B cell (primary cell): Measurements from ENCODE around the gene ANKRD65. TPM values are rescaled to one million over a fixed set of nuclear protein-coding genes. Genes with fewer than 3 reads are reported as not detected.

Experiments
- ATAC-seq: fragments of 200-7000 bp; cut with Tn5 transposase; one replicate; pipeline ENCODE4 v1.10.0; 2021; ENCODE audit warnings: low read depth, mild to moderate bottlenecking, moderate number of reproducible peaks, moderate library complexity
- CTCF ChIA-PET: fragments of 350-600 bp; sonication (Branson Sonifier 250); formaldehyde crosslinking; loops from one replicate; lab custom pipeline; 2021; ENCODE audit warnings: antibody characterized with exemption, inconsistent platforms; lab: Charles Lee
- POLR2A ChIA-PET: fragments of 350-600 bp; sonication (Branson Sonifier 250); formaldehyde crosslinking; loops from one replicate; lab custom pipeline; 2021; ENCODE audit warnings: antibody characterized with exemption; lab: Charles Lee
- DNase-seq: peaks from one replicate; pipeline ENCODE4 v3.0.0; 2013
- H2AFZ ChIP-seq: 2 replicates; pipeline ENCODE4 v1.6.1; 2012; ENCODE audit warnings: mild to moderate bottlenecking, low read depth, low read length; ENCODE audit not compliant: insufficient read depth, poor library complexity, severe bottlenecking
- H3K27ac ChIP-seq, 2 donors: 1 replicate in 1 of 2; 2 replicates in 1 of 2; pipeline ENCODE4 v1.5.1; 2012 to 2013; ENCODE audit warnings: low read length in 2 of 2, mild to moderate bottlenecking in 2 of 2, moderate library complexity in 1 of 2
- H3K27me3 ChIP-seq, 4 experiments: fragments of 200-600 bp in 1 of 4; sonication (generic) in 1 of 4; replicated peaks in 1 of 4; 1 replicate in 2 of 4; 2 replicates in 2 of 4; pipeline versions ENCODE4 v1.6.1 to v1.7.0; 2013 to 2016; ENCODE audit warnings: low read length in 3 of 4, mild to moderate bottlenecking in 2 of 4, mixed read lengths in 1 of 4, moderate library complexity in 1 of 4; ENCODE audit not compliant: insufficient read depth in 4 of 4, control insufficient read depth in 3 of 4; ENCODE audit errors: control extremely low read depth in 1 of 4
- H3K36me3 ChIP-seq, 2 experiments: replicated peaks in 1 of 2; 1 replicate in 1 of 2; 2 replicates in 1 of 2; pipeline versions ENCODE4 v1.6.1 to v1.7.1; 2013; ENCODE audit warnings: low read length in 1 of 2; ENCODE audit not compliant: insufficient read depth in 2 of 2, control insufficient read depth in 1 of 2; ENCODE audit errors: control extremely low read depth in 1 of 2, extremely low read depth in 1 of 2
- H3K4me1 ChIP-seq, 2 donors: fragments of 200-600 bp in 1 of 2; sonication (generic) in 1 of 2; 1 replicate in 1 of 2; 2 replicates in 1 of 2; pipeline versions ENCODE4 v1.5.1 to v1.6.1; 2013 to 2017; ENCODE audit warnings: low read length in 2 of 2; ENCODE audit not compliant: control insufficient read depth in 2 of 2, insufficient read depth in 2 of 2
- H3K4me2 ChIP-seq: replicated peaks from 2 replicates; pipeline ENCODE3; 2012; ENCODE audit warnings: mild to moderate bottlenecking, low read depth, low read length; ENCODE audit not compliant: poor library complexity, severe bottlenecking
- H3K4me3 ChIP-seq, 5 experiments: fragments of 200-600 bp in 1 of 5; sonication (generic) in 1 of 5; 1 replicate in 3 of 5; 2 replicates in 2 of 5; pipeline versions ENCODE4 v1.5.1 to v1.7.0; 2011 to 2016; ENCODE audit warnings: low read length in 4 of 5, mild to moderate bottlenecking in 4 of 5, low read depth in 2 of 5, control low read depth in 1 of 5, moderate library complexity in 1 of 5; ENCODE audit not compliant: insufficient read depth in 1 of 5; ENCODE audit errors: control extremely low read depth in 1 of 5, extremely low read depth in 1 of 5
- H3K79me2 ChIP-seq: fragments of 200-600 bp; sonication (generic); one replicate; pipeline ENCODE4 v1.6.0; 2016; ENCODE audit warnings: low read length; ENCODE audit not compliant: control insufficient read depth, insufficient read depth
- H3K9ac ChIP-seq: fragments of 200-600 bp; sonication (generic); 2 replicates; pipeline ENCODE4 v1.6.1; 2017; ENCODE audit warnings: mild to moderate bottlenecking, low read length, moderate library complexity
- H3K9me3 ChIP-seq, 3 donors: one replicate each; pipeline versions ENCODE4 v1.6.1 to v1.7.1; 2013; ENCODE audit warnings: low read length in 2 of 3; ENCODE audit not compliant: control insufficient read depth in 2 of 3, insufficient read depth in 1 of 3; ENCODE audit errors: control extremely low read depth in 1 of 3
- H4K20me1 ChIP-seq: 2 replicates; pipeline ENCODE4 v1.6.0; 2012; ENCODE audit warnings: mild to moderate bottlenecking, low read length; ENCODE audit not compliant: insufficient read depth, control insufficient read depth, poor library complexity, severe bottlenecking
- H3K27ac Mint-ChIP-seq: one replicate; pipeline ENCODE4 v1.8.0; 2021; ENCODE audit warnings: mixed read lengths
- H3K27me3 Mint-ChIP-seq: one replicate; pipeline ENCODE4 v1.8.0; 2021; ENCODE audit warnings: mixed read lengths
- H3K4me1 Mint-ChIP-seq: one replicate; pipeline ENCODE4 v1.8.0; 2021; ENCODE audit warnings: mixed read lengths
- H3K4me3 Mint-ChIP-seq: one replicate; pipeline ENCODE4 v1.8.0; 2021; ENCODE audit warnings: mixed read lengths
- H3K9me3 Mint-ChIP-seq: one replicate; pipeline ENCODE4 v1.8.0; 2022; ENCODE audit warnings: mixed read lengths; ENCODE audit not compliant: insufficient read depth
- EZH2 ChIP-seq: IDR thresholded peaks from 2 replicates; pipeline ENCODE4 v1.6.1; 2012; ENCODE audit warnings: borderline replicate concordance, low read depth, mild to moderate bottlenecking, moderate library complexity, low read length; ENCODE audit not compliant: insufficient read depth, poor library complexity, severe bottlenecking
- WGBS: methylation state at CpG from one replicate; pipeline ENCODE4 v1.1.5; 2013; ENCODE audit warnings: missing lambda C conversion rate; ENCODE audit not compliant: insufficient coverage; 5-methylcytosine and 5-hydroxymethylcytosine counted together
- intact Hi-C: fragments of 100-400 bp; cut with micrococcal nuclease; formaldehyde crosslinking; loops from one replicate; pipeline ENCODE4 v1.10.0; 2022
- polyA plus RNA-seq: library from polyadenylated mRNA; depleted of rRNA; stranded (reverse); fragments of >200 nt; gene quantifications from 2 replicates; pipeline ENCODE4 v1.2.3, GENCODE V29; 2012
- total RNA-seq, 2 donors: library from RNA; stranded (reverse); fragments of 120-200 nt in 1 of 2; gene quantifications; 1 replicate in 1 of 2; 2 replicates in 1 of 2; pipeline versions ENCODE4 v1.2.3 to v1.2.4, GENCODE V29; 2013 to 2022
- TF ChIP-seq, protein P1 (sequence below): fragments of 200-600 bp; IDR thresholded peaks from one replicate; pipeline ENCODE4 v1.8.0; 2022; ENCODE audit warnings: antibody characterized with exemption, mild to moderate bottlenecking

The ANKRD65 gene
- total and polyA plus RNA-seq, 2 donors (not counting 1 experiment from before 2014, with no cell fraction given), result 0.12 TPM; not detected in 1

DNA sequence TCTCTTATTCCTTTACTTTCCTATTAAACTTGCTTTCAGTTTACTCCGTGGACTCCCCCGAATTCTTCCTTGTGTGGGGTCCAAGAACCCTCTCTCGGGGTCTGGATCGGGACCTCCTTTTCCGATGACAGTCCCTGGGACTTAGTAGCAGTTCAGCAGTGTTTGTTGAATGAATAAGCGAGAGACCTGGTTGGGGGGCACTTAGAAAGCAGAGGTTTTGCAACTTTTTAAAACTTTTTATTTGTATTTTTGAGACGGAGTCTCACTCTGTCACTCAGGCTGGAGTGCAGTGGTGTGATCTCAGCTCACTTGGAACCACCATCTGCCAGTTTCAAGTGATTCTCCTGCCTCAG is 2.1 kb upstream of the ANKRD65 start:
- peaks cover 0 to 3% of the 10 kb centered on the region in 2 donors for H3K4me1 ChIP-seq
- H3K9me3 Mint-ChIP-seq, result no peaks in the 10 kb centered on the region
- no peak for TF ChIP-seq EZH2
- TF ChIP-seq, protein P1, sequence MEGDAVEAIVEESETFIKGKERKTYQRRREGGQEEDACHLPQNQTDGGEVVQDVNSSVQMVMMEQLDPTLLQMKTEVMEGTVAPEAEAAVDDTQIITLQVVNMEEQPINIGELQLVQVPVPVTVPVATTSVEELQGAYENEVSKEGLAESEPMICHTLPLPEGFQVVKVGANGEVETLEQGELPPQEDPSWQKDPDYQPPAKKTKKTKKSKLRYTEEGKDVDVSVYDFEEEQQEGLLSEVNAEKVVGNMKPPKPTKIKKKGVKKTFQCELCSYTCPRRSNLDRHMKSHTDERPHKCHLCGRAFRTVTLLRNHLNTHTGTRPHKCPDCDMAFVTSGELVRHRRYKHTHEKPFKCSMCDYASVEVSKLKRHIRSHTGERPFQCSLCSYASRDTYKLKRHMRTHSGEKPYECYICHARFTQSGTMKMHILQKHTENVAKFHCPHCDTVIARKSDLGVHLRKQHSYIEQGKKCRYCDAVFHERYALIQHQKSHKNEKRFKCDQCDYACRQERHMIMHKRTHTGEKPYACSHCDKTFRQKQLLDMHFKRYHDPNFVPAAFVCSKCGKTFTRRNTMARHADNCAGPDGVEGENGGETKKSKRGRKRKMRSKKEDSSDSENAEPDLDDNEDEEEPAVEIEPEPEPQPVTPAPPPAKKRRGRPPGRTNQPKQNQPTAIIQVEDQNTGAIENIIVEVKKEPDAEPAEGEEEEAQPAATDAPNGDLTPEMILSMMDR, result no peak
- no peaks in the 10 kb centered on the region for H4K20me1 ChIP-seq
- no peak overlapping the region for H3K4me2 ChIP-seq
- intact Hi-C loops, result no loop called here
- POLR2A ChIA-PET, result no interaction called here
- DNase-seq (no peak), ATAC-seq (no peak)
- H3K9ac ChIP-seq, result no peak overlapping the region
- H3K4me1 Mint-ChIP-seq, result peaks cover 5% of the 10 kb centered on the region
- no peak overlapping the region for H3K27ac Mint-ChIP-seq
- CTCF ChIA-PET, result no interaction called here
- H3K4me3 ChIP-seq, result no peak overlapping the region
- WGBS, result 92% methylated on average over 5 of the region's 7 CpGs
- H3K27me3 Mint-ChIP-seq, result peaks cover 23% of the 10 kb centered on the region
- no peak overlapping the region for H3K4me3 Mint-ChIP-seq
- no peaks in the 10 kb centered on the region for H3K36me3 ChIP-seq
- no peak overlapping the region for H3K27ac ChIP-seq
- no peaks in the 10 kb centered on the region for H3K79me2 ChIP-seq
- H3K27me3 ChIP-seq, result peaks cover 0 to 37% (median 6%) of the 10 kb centered on the region in 4 experiments
- no peak overlapping the region for H2AFZ ChIP-seq
- H3K9me3 ChIP-seq, result peaks cover 0 to 7% (median 0%) of the 10 kb centered on the region in 3 donors

- no peak overlapping the region for H2AFZ ChIP-seq
- TF ChIP-seq, protein P1, result no peak
- TF ChIP-seq EZH2, result no peak
These were observed 1.6 kb upstream of the ANKRD65 start for GRCh38 chr1:1422465-1423244.

More at GRCh38 chr1:1422465-1423244, 1.6 kb upstream of the ANKRD65 start:
- Histone ChIP-seq H3K9ac (no peak overlapping the region), H3K79me2 (no peaks in the 10 kb centered on the region), H3K9me3 (peaks cover 0 to 5% (median 0%) of the 10 kb centered on the region in 3 donors), H3K27ac (no peak overlapping the region), H3K4me1 (peaks cover 0 to 3% of the 10 kb centered on the region in 2 donors), H3K4me2 (no peak overlapping the region), H4K20me1 (no peaks in the 10 kb centered on the region), H3K4me3 (no peak overlapping the region), H3K36me3 (no peaks in the 10 kb centered on the region), H3K27me3 (peaks cover 0 to 34% (median 6%) of the 10 kb centered on the region in 4 experiments)
- intact Hi-C loops, result no loop called here
- DNase-seq (no peak), ATAC-seq (no peak)
- ChIA-PET CTCF (no interaction called here), POLR2A (no interaction called here)
- H3K9me3 Mint-ChIP-seq, result no peaks in the 10 kb centered on the region
- H3K27me3 Mint-ChIP-seq, result peaks cover 23% of the 10 kb centered on the region
- WGBS, result 72% methylated on average over 21 of the region's 29 CpGs
- no peak overlapping the region for H3K4me3 Mint-ChIP-seq
- no peak overlapping the region for H3K27ac Mint-ChIP-seq
- peaks cover 5% of the 10 kb centered on the region for H3K4me1 Mint-ChIP-seq
